Activated CD4-positive, CD25-positive, alpha-beta regulatory T cell (primary cell): ENCODE results near the gene SHISA6.

Experiments used
- DNase-seq, 4 experiments: peaks; one replicate each; lab custom pipeline; 2025; lab: John Stamatoyannopoulos, UW

SHISA6 gene

DNA sequence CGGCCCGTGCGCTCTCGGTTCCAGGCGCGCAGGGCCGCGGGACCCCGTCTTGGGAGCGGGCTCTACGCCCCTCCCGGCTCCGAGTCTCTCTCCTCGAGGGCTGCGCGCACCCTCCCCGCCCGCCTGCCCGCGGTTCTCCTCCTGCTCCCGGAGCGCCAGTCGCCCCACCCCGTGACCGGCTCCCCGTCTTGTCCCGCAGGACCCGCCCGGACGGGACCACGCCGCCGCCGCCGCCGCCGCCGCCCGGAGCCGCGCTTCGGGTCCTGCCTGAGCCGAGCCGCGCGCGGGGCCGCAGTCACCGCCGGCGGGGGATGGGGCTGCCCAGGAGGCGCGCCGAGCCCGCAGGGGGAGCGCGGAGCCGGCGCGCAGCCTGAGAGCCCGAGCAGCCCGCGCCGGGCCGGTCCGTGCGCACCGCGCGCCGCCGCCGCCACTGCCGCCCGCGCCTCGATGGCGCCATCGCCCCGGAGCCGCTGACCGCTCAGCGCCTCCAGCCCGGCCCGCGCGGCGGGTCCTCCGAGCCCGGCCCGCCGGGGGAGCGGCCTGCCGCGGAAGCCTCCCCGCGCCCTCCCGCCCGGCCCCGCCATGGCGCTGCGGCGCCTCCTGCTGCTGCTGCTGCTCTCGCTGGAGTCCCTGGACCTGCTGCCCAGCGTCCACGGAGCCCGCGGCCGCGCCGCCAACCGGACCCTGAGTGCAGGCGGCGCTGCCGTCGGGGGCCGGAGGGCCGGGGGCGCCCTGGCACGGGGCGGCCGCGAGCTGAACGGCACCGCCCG is at the start of gene SHISA6:
Gene SHISA6, plus strand, starts transcription at position 373 of the 770 bp plus-strand sequence.
- no peak for DNase-seq

DNA sequence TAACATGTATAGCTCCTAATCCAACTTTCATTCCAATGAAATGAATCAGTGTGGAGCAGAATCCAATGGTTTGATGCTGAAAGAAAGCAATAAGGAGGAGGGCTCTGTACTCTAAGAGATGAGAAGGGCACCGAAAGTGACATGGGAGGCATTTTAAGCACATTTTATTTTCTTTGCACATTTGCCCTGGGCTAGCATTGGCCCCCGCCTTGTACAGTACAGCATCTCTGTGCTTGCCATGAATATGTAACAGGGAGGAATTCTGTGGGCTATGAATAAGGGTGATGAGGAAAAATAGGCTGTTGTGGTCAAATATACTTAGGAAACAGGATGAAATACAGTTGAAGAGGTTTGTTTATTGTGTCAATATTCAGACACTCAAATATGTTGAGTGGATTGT is 45.2 kb upstream of the SHISA6 start:
- no peak for DNase-seq

DNA sequence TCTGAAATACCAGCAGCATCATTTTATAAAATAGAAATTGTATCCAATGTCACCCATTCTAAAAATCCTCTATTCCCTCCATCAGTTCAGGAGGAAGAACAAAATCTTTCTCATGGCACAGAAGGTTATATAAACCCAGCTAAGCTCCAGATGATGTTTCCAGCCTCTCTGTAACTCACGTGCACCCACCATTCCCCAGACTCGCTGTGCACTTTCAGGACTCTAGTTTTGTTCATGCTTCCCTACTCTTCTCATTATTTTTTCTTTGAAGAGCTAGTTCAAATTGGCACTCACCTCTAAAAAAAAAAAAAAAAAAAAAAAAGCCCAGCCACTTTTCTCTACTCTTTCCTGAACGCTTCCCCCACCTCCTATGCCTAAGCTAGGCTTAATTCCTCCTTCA is 36.0 kb upstream of the SHISA6 start:
- DNase-seq: no peak

DNA sequence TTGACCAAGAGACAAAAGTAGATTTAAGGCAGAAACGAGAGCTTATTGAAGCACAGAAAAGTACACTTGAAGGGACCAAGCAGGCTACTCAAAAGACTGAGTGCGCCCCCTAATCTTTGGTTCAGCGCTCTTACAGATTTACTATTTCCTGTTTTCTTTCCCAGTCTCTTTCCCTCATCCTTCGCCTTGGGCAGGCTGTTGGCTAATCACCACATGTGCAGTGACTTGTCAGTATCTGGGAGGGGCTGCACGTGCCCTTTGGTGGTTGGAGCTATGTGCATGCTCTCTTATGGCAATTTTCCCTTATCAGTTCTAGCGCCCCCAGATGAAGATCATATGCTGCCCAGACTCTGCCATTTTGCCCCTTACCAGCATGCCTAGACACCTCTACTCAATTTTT is 35.4 kb upstream of the SHISA6 start:
- no peak for DNase-seq

DNA sequence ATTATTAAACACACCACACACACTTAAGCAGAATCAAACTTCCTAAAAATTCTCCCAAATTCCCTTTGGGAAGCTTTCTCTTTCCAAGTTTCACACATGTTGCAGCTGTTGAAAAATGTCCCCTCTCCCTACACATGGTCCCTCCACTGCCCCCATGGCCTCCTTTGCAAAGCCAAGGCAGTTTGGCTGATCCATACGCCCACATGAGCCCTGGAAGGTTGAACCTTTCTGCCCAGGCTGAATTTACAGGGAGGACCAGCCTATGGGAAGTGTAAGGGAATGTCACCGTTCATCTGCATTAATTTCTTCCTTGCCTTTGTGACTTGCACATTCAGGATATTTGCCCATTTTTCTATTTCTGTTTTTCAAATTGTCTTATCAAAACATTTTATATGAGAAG is 31.1 kb upstream of the SHISA6 start:
- no peak for DNase-seq

DNA sequence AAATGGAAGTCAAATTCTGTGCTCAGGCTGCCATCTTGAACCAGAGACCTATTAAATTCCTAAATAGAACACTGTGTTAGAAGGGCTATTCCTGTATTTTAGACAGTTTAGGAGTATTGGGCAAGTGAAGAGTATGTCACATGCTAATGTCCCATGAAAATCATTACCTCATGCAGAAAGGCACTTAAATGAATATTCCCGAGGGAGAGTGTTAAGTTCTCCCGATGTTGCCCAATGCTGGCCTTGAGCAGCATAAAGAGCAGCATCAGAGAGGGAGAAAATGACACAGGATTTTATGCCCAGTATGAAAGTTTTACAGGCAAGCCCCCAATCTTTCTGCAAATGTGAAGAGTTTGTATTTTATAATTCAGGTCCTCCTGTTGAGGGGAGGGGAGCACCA is 28.2 kb upstream of the SHISA6 start:
- no peak for DNase-seq

DNA sequence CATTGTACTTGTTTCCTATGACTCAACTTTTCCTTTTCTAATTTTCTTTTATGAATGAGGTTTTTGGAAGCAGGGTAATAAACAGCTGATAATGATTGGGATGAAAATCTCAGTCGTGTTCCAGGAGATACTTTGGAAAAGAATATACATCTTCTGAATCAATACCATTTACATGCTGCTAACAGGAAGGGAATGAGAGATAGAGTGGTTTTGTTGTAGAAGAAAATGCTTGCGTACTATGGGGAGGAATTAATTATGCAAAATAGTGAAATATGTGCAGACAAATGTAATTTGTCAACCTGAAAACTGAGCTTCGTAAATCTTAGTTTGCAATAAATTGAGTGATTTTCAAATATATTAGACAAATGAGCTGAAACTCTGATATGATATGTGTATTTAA is 24.0 kb upstream of the SHISA6 start:
- no peak for DNase-seq

DNA sequence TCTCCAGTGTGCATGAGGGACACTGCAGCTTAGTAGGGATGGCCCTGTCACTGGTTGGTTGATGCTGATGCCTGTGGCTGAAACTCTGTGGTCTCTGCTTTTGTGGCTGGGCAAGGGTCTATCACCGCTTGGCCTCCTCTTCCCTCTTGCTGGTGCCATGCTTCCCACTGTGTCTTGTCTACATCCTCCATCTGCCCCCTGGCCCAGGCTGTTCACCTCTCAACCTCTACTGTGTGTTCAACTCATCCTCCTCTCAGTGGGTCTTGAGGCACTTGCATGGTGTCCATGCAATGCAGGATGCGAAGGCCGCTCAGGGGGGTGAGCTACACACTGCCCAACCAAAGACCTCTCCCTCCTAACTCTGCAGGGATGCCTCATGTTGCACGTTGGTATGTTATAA is 19.8 kb upstream of the SHISA6 start:
- no peak for DNase-seq

DNA sequence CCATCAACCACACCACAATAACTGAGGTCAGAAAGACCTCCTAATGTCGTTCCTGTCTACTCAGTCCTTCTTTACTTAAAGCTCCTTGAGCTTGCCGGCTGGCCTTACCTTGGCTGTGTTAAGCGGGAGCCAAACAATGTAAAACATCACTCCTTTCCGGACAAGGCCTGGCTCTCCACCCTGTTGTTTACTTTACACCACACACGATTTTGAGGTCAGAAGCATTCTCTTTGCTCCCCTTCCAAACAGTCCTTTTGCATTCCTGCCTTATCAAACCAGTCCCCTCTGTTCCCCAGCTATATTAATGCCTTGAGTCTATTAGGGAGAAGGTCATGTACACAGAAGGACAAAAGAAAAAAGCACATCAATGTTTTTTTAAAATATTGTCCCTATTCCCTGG is 19.3 kb upstream of the SHISA6 start:
- no peak for DNase-seq

DNA sequence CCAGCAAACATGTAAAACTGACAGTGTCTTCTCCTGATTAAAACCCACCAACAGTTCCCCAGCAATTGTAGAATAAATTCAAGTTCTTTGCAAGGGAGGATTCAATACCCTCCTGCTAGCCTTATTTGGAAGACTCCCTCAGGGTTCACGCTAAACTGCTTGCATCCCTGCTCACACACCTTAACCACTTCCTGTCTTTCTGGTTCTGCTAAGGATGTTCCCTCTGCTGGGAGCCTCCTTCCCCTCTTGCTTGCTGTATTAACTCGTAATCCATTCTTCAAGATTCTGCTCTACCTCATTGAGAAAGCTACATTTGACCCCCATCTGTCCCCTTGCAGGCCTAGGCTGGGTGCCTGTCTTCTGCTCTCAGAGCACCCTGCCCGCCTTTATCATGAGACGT is 2.3 kb upstream of the SHISA6 start:
- DNase-seq: no peak

DNA sequence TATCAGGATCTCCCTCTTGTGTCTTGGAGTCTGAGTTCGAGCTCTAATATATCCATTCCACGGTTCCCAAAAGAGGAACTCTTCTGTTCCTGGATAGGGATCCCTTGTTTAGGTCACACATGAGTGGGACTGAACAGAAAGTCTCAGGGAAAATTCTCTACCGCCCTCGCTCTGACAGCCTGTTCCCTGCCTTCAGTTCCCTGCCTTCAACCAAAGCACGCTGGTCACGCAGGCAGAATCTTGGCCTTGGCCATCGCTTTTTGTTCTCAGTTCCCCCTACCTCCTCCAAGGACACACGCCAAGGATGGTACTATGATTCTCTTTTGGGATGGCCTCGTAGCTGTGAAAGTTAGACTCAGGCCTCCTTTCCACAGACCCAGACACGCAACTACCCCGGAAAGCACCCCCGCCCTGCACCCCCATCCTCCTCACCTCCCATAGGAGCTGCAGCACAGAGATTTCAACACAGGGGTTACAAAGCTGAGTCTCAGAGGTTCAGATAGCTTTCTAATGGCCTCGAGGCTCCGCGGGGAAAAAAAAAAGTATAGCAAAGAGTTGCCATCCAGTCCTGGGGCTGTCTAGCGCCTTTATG is 1.5 kb upstream of the SHISA6 start:
- no peak for DNase-seq

DNA sequence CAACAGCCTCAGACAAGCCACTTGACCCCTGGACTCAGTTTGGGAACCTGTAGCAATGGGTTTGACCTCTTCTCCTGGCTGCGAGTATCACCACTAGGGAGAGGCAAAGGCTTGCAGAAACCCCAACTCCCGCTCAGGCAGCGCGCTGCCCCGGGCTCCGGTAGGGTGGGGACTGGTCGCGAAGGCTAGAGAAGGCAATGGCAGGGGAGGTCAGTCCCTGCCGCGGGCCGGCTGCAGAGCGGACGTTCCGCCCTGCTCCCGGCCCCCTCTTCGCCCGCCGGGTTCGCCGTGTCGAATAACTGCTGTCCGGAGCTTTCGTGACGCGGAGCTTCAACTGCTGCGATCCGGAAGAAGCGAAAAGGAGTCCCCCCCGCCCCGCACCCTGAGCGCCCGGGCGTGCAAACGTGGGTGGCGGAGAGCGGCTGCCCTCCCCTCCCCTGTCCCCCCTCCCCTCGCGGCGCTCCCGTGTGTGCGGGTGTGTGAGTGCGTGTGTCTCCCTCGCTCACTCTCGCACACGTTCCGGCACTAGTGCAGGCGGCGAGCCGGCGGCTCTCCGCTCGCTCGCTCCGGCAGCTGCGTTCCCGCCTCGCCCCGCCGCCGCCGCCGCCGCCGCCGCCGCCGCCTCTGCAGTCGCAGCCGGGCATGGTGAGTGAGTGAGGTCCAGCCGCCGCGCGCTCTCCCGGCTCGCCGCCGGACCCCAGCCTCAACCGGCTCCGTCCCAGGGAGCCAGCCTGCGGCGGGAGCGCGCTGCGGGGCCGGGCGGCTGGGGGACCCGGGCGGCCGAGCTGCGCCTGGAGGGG is 772 bp upstream of the SHISA6 start:
- DNase-seq: no peak

DNA sequence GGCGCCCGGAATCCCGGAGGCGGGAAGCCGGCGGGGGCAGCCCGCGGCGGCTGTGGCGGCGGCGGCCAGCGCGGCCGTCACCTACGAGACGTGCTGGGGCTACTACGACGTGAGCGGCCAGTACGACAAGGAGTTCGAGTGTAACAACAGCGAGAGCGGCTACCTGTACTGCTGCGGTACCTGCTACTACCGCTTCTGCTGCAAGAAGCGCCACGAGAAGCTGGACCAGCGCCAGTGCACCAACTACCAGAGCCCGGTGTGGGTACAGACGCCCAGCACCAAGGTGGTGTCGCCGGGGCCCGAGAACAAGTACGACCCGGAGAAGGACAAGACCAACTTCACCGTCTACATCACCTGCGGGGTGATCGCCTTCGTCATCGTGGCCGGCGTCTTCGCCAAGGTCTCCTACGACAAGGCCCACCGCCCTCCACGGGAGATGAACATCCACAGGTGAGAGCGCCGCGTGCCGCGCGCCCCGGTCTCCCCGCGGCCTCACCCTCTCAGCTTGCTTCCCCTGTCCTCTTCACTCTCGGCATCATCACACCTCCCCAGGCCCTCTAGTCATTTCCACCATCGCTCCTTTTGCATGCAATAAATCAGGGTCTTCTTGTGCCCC is 706 bp downstream of the SHISA6 start:
- no peak for DNase-seq

DNA sequence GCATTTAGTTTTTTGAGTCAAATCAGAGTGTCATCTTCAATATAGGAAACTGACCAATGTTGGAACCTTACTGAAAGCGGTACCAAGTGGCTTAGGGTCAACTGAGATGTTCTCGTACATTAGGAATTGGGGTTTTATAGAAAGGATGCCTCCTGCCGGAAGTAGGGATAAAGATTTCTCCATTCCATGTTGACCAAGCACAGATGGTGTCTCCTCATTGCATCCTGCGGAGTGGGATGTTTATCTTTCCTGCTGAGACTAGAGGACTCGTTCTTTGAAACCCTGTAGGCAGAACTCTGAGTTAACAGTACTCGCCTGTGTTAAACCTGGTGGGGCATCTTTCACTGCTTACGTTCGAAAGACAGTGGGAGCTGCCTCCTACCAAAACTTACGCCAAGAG is 1.4 kb downstream of the SHISA6 start:
- DNase-seq: no peak

DNA sequence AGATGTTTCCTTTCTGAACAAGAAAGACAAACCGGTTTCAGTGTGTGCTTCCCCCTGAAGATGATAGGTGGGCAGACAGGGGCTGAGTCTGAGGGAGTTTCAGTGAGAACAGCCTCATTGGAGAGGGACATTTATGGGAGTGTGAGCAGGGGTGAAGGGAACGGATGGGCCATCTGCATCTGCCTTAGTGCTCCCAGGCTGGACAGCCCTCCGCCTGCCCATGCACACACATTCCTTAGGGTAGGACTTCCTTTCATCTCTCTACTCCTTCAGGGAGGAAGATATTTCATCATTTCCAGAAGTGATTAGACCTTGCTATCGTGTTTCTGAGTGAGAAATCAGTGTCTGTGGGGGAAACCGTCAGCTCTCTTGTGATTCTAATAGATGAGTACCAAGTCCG is 3.8 kb downstream of the SHISA6 start:
- no peak for DNase-seq

DNA sequence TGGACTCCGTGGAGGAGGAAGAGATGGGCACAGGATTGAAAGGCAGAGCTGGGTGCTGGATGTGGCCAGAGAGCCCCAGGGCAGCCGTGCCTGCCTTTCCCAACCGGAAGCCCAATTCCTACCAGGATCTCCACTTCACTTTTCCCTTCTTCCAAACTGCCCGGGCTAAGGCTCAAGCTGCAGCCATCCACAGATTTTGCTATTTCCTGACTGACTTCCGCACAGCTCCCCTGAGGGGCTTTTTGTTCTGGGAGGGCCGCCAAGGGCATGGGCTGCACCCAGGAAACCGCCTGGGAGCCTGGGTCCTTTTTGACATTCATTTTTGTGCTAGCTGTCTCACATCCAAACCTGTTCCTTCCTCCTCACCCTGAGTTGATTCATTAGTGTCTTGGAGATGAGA is 4.2 kb downstream of the SHISA6 start:
- DNase-seq: no peak

DNA sequence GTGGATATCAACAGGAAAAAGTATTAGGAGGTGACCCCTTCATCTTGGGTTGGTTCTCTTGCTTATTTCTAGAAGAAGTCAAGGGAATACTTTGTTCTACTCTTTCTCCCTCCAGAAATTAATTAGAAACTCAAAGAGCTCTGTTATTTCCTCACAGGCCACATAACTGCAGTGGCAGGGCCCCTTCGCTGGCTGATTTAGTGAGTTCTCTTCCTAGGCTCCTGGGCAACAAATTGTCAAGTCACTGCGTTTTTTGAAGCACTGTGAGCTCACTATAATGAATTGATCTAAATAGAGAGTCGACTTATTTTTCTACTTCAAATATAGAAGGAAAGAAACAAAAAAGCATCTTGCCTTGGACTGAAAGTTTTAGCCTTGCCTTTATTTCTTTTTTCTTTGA is 4.8 kb downstream of the SHISA6 start:
- DNase-seq: no peak

DNA sequence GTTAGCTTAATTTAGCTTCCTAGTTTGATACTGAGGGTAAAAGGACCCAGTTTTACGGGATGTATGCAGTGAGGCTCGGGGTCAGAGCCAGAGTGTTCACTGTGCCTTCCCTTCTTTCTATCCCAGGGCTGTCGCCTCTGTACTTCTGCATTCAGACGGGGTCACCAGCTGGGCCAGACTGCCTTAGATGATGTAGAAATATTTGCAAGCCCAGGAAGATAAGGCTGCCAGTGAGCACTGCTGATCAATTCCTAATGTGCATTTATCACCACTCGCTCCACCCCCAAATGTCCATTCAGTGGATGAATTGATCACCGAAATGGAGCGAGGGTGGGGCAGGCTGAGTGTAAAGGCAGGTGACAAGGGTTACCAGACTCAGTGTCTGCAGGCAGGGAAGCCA is 9.1 kb downstream of the SHISA6 start:
- DNase-seq: no peak

DNA sequence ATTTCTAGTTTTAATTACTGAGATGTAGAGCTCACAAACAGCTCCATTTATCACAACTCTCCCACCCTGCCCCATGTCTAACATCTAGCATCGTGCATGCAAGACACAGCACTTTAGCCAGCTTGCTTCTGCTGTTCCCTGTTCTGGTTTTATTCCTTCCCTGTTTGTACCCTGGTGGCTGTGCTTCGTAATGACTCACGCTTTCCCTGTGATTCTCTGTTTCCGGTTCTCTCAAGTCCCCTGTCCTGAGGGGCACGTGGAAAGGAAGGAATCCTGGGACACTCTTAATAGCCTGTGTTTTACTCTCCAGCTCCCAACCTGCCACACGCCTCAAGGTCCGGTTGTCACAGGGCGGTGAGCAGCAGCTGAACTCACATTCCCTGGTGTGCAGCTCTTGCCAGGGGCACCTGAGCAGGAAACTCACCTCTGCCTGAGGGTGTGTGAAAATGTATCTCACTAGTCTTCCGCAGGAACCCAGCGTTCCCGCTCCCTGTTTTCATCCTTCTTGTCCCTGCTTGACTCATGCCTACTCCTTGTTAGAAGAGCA is 10.6 kb downstream of the SHISA6 start:
- no peak for DNase-seq

DNA sequence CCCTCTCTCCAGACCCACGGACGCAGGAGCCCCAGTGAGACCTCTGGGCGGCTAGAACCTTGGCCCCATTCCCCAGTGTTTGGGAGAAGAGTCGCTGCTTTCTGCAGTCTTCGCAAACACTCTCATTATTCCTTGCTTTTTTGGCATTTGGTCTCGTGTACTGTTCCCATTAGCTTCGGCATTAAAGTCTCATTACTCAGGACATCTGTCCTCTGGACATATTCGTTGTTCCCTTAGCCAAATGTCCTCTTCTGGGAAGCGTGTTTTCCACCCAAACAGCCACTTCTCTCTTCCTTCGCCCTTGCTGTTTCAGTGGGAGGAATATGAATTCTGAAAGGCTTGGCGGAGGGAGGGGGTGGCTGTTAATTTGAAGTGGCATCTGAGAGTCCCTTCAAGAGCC is 11.1 kb downstream of the SHISA6 start:
- no peak for DNase-seq

DNA sequence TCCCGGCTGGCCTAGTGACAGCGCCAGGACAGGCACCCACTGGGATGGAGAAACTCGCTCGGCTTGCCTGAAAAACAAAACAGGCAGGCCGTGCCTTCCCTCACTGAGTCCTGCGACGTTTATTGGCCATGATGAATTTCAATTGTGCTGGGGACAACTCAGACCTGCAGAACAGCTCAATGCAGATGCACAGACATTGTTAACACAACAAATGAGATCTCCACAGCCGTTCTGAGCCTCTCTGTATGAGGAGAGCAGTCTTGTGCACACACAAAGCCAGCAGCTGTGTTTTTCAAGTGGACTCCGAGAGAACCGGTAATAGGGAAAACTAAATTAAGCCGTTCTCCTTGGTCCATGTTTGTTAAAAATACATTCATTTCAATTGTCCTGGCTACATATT is 15.9 kb downstream of the SHISA6 start:
- DNase-seq: no peak

DNA sequence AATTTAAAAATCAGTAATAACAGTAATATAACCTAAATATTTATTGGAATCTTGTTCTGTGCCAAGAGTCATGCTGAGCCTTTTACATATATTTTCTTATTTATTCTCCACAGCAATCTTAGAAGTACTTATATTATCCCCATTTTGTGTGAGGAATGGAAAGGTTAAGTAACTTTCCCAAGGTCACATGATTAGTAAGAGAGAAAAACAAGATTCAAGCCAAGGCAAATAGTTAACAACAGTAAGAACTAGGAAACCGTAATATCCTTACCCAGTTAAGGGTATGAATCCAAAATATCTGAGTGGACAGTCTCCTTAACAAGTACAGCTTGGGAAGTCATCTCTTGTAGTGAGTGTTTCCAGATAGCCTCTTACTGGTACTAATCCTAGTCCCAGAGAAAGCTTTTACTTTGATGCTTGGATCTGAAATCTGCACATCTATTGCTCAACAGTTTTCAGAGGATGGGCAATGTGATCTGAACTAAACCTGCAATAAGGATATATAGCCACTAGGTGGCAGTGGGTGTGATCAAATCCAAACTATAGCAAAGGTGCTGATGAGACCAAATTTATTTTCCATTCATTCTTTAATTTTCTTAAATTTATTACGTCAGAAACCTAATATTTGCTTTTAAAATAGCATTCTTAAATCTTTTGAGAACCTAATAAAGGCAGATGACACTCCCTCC is 23.3 kb downstream of the SHISA6 start:
- no peak for DNase-seq
